Esophagus squamous epithelium (tissue), 5 donors: ENCODE data around the gene DSTYK. TPM values are rescaled to one million over a fixed set of nuclear protein-coding genes. Genes with fewer than 3 reads are reported as not detected.

Experiments used
- DNase-seq: peaks from one replicate; lab custom pipeline; 2025; lab: John Stamatoyannopoulos, UW
- H3K27ac ChIP-seq, 4 donors: fragments of 200-600 bp; sonication (generic); one replicate each; pipeline ENCODE4 v1.5.1; 2016 to 2019; ENCODE audit warnings: mild to moderate bottlenecking in 1 of 4
- H3K27me3 ChIP-seq, 4 donors: fragments of 200-600 bp; sonication (generic); 1 replicate in 3 of 4; 2 replicates in 1 of 4; pipeline versions ENCODE4 v1.5.1 to v1.6.0; 2017 to 2021; ENCODE audit warnings: antibody characterized with exemption in 1 of 4
- H3K36me3 ChIP-seq, 3 donors: fragments of 200-600 bp; sonication (generic); one replicate each; pipeline ENCODE4 v1.5.1; 2016 to 2019
- H3K4me1 ChIP-seq, 3 donors: fragments of 200-600 bp; sonication (generic); one replicate each; pipeline ENCODE4 v1.5.1; 2017 to 2019
- H3K4me3 ChIP-seq, 4 donors: fragments of 200-600 bp; sonication (generic); 1 replicate in 3 of 4; 2 replicates in 1 of 4; pipeline ENCODE4 v1.5.1; 2016 to 2019; ENCODE audit warnings: mild to moderate bottlenecking in 2 of 4, moderate library complexity in 1 of 4
- H3K9me3 ChIP-seq, 3 donors: fragments of 200-600 bp; sonication (generic); one replicate each; pipeline ENCODE4 v1.5.1; 2016 to 2019
- CTCF ChIP-seq, 6 experiments: fragments of 450-650 bp in 4 of 6; fragments of 200-600 bp in 2 of 6; sonication (generic) in 2 of 6; IDR thresholded peaks; one replicate each; pipeline ENCODE4 v1.5.1; 2016 to 2019; ENCODE audit warnings: antibody characterized with exemption in 6 of 6, mild to moderate bottlenecking in 4 of 6, moderate library complexity in 4 of 6
- POLR2A ChIP-seq, 4 donors: fragments of 450-650 bp; IDR thresholded peaks; one replicate each; pipeline ENCODE4 v1.6.1; 2017; ENCODE audit warnings: antibody characterized with exemption in 4 of 4, mild to moderate bottlenecking in 4 of 4, moderate library complexity in 3 of 4
- WGBS, 2 donors: methylation state at CpG; one replicate each; pipeline ENCODE4 v1.1.5; 2018; 5-methylcytosine and 5-hydroxymethylcytosine counted together
- intact Hi-C: fragments of 100-400 bp; cut with DNase I; formaldehyde crosslinking; loops from one replicate; pipeline ENCODE4 v1.15.0; 2022
- total RNA-seq, 4 donors: library from RNA; depleted of rRNA; stranded (reverse); fragments of >200 nt; gene quantifications; one replicate each; pipeline ENCODE4 v1.1.0, GENCODE V29; 2016
- donor health status: DM: yes; HTN: yes; CAD: no.

Gene DSTYK
- total RNA-seq, 4 donors from 2014 or later, result 6.5 to 10.9 (median 6.9) TPM

- Histone ChIP-seq H3K27ac (no peak overlapping the region), H3K27me3 (no peaks in the 10 kb centered on the region), H3K4me3 (no peak overlapping the region), H3K36me3 (peaks cover 0 to 38% (median 6%) of the 10 kb centered on the region in 3 donors), H3K9me3 (no peaks in the 10 kb centered on the region), H3K4me1 (peaks cover 4 to 10% (median 5%) of the 10 kb centered on the region in 3 donors)
- WGBS, 2 donors, result 59 to 94% methylated on average over 1 of the region's 1 CpG
- intact Hi-C loops, result no loop called here
- no peak for DNase-seq
- TF ChIP-seq CTCF (IDR thresholded peaks at IDR 0.05) (no peak), POLR2A (IDR thresholded peaks at IDR 0.05) (no peak)
These were observed 67.3 kb downstream of the DSTYK start for GRCh38 chr1:205144046-205144720.

GRCh38 chr1:205142102-205142469 lies 69.4 kb downstream of the DSTYK start:
- H3K27me3 ChIP-seq, result no peaks in the 10 kb centered on the region
- WGBS, 2 donors, result 33 to 35% methylated on average over 2 of the region's 2 CpGs
- H3K9me3 ChIP-seq, result no peaks in the 10 kb centered on the region
- intact Hi-C loops, result no loop called here
- no peak for DNase-seq
- peak overlapping the region in 1 of 4 donors; percentile 43 for H3K4me3 ChIP-seq
- H3K27ac ChIP-seq, result no peak overlapping the region
- peaks cover 4 to 10% (median 5%) of the 10 kb centered on the region in 3 donors for H3K4me1 ChIP-seq
- no peak for TF ChIP-seq CTCF (IDR thresholded peaks at IDR 0.05)
- no peak for TF ChIP-seq POLR2A (IDR thresholded peaks at IDR 0.05)
- H3K36me3 ChIP-seq, result peaks cover 0 to 17% (median 3%) of the 10 kb centered on the region in 3 donors

GRCh38 chr1:205141236-205142101 lies 70.0 kb downstream of the DSTYK start:
- H3K4me3 ChIP-seq, result peak overlapping the region in 1 of 4 donors; percentile 43
- WGBS, 2 donors, result 22 to 25% methylated on average over 12 of the region's 12 CpGs
- intact Hi-C loops, result no loop called here
- no peaks in the 10 kb centered on the region for H3K9me3 ChIP-seq
- H3K4me1 ChIP-seq, result peaks cover 4 to 10% (median 5%) of the 10 kb centered on the region in 3 donors
- peak; percentile 5 for DNase-seq
- H3K27ac ChIP-seq, result no peak overlapping the region
- no peaks in the 10 kb centered on the region for H3K27me3 ChIP-seq
- TF ChIP-seq POLR2A (IDR thresholded peaks at IDR 0.05), result no peak
- peak; percentile 68 to 82 (median 78) for TF ChIP-seq CTCF (IDR thresholded peaks at IDR 0.05)
- peaks cover 0 to 11% (median 0%) of the 10 kb centered on the region in 3 donors for H3K36me3 ChIP-seq

GRCh38 chr1:205140113-205140512 lies 71.4 kb downstream of the DSTYK start:
- no peaks in the 10 kb centered on the region for H3K27me3 ChIP-seq
- H3K36me3 ChIP-seq, result no peaks in the 10 kb centered on the region
- TF ChIP-seq POLR2A (IDR thresholded peaks at IDR 0.05) (no peak), CTCF (IDR thresholded peaks at IDR 0.05) (no peak)
- H3K27ac ChIP-seq, result no peak overlapping the region
- peaks cover 4 to 10% (median 5%) of the 10 kb centered on the region in 3 donors for H3K4me1 ChIP-seq
- H3K4me3 ChIP-seq, result no peak overlapping the region
- H3K9me3 ChIP-seq, result no peaks in the 10 kb centered on the region
- intact Hi-C loops, result no loop called here
- no peak for DNase-seq
- 62 to 77% methylated on average over 4 of the region's 4 CpGs for WGBS, 2 donors

GRCh38 chr1:205137901-205138300 lies 73.6 kb downstream of the DSTYK start:
- Histone ChIP-seq H3K4me1 (peaks cover 4 to 10% (median 5%) of the 10 kb centered on the region in 3 donors), H3K36me3 (no peaks in the 10 kb centered on the region), H3K27me3 (no peaks in the 10 kb centered on the region), H3K4me3 (no peak overlapping the region), H3K27ac (no peak overlapping the region), H3K9me3 (no peaks in the 10 kb centered on the region)
- no peak for DNase-seq
- intact Hi-C loops, result no loop called here
- TF ChIP-seq CTCF (IDR thresholded peaks at IDR 0.05) (no peak), POLR2A (IDR thresholded peaks at IDR 0.05) (no peak)
- WGBS, 2 donors, result 63 to 68% methylated on average over 3 of the region's 3 CpGs
